K562 (cell line): ENCODE data around the gene PREX1. TPM values are rescaled to one million over a fixed set of nuclear protein-coding genes. Genes with fewer than 3 reads are reported as not detected.

Experiments
- ATAC-seq: fragments of 200-7000 bp; cut with Tn5 transposase; 3 replicates; pipeline ENCODE4 v1.9.1; 2020; ENCODE audit warnings: moderate library complexity
- BruUV-seq: library from RNA; stranded (reverse); fragments of 400-500 nt; replicated peaks from 2 replicates; lab custom pipeline; 2021; lab: Mats Ljungman, UMichigan
- CTCF ChIA-PET: fragments of 300-600 bp; formaldehyde crosslinking; extraction: SDS; loops from one replicate; lab custom pipeline; 2021; ENCODE audit warnings: low intra/inter-chr PET ratio; lab: Yijun Ruan, JAX
- POLR2A ChIA-PET: fragments of 300-600, 350-650 bp; sonication (Branson Sonifier 250); formaldehyde crosslinking; extraction: SDS; loops from one replicate; lab custom pipeline; 2021; ENCODE audit warnings: antibody characterized with exemption, inconsistent platforms; lab: Yijun Ruan, JAX
- DNase-seq, 4 experiments: peaks; one replicate each; pipeline versions ENCODE4 v3.0.0 to v3.0.0-alpha.2; 2011 to 2018; ENCODE audit warnings: low spot score in 3 of 4, mixed read lengths in 3 of 4; ENCODE audit errors: extremely low read depth in 1 of 4
- FAIRE-seq: peaks from 2 replicates; lab custom pipeline; 2011; peaks lifted over from hg19 to GRCh38; lab: Jason Lieb, UNC
- H2AFZ ChIP-seq: 2 replicates; pipeline ENCODE4 v1.6.0; 2011; ENCODE audit warnings: low read depth, low read length, control low read depth, inconsistent platforms
- H3K27ac ChIP-seq: fragments of 200-600 bp; 3 replicates; pipeline ENCODE4 v1.8.0; 2011; ENCODE audit warnings: low read depth, mild to moderate bottlenecking, control low read depth, inconsistent platforms, low read length, moderate library complexity, mixed read lengths; ENCODE audit errors: extremely low read depth
- H3K27me3 ChIP-seq, 2 experiments: fragments of 300-600 bp in 1 of 2; 2 replicates in 1 of 2; 3 replicates in 1 of 2; pipeline versions ENCODE4 v1.6.0 to v1.8.0; 2011; ENCODE audit warnings: inconsistent platforms in 2 of 2, low read length in 2 of 2, mild to moderate bottlenecking in 1 of 2, mixed read lengths in 1 of 2, moderate library complexity in 1 of 2; ENCODE audit not compliant: control insufficient read depth in 2 of 2, insufficient read depth in 2 of 2
- H3K36me3 ChIP-seq: fragments of 300-600 bp; 3 replicates; pipeline ENCODE4 v1.8.0; 2011; ENCODE audit warnings: mild to moderate bottlenecking, low read length, inconsistent platforms; ENCODE audit not compliant: control insufficient read depth, insufficient read depth
- H3K4me1 ChIP-seq, 2 experiments: fragments of 200-600 bp in 1 of 2; replicated peaks in 1 of 2; 2 replicates in 1 of 2; 3 replicates in 1 of 2; pipeline versions ENCODE4 v1.5.1 to v1.8.0; 2011; ENCODE audit warnings: inconsistent platforms in 2 of 2, low read length in 2 of 2, mild to moderate bottlenecking in 1 of 2, mixed read lengths in 1 of 2, moderate library complexity in 1 of 2; ENCODE audit not compliant: control insufficient read depth in 2 of 2, insufficient read depth in 2 of 2
- H3K4me2 ChIP-seq: 2 replicates; pipeline ENCODE4 v1.6.1; 2011; ENCODE audit warnings: low read length, control low read depth, inconsistent platforms, mixed read lengths; ENCODE audit not compliant: insufficient read depth
- H3K4me3 ChIP-seq: fragments of 200-600 bp; sonication (generic), shearing (Covaris generic); 2 replicates; pipeline ENCODE4 v1.5.1; 2016; ENCODE audit warnings: control low read depth, inconsistent platforms
- H3K79me2 ChIP-seq: fragments of 200-600 bp; 3 replicates; pipeline ENCODE4 v1.8.0; 2011; ENCODE audit warnings: low read length, inconsistent platforms; ENCODE audit not compliant: control insufficient read depth, insufficient read depth
- H3K9ac ChIP-seq, 2 experiments: 2 replicates each; pipeline versions ENCODE4 v1.6.0 to v1.6.1; 2011; ENCODE audit warnings: low read depth in 2 of 2, low read length in 2 of 2, control low read depth in 1 of 2, inconsistent platforms in 1 of 2, mild to moderate bottlenecking in 1 of 2, mixed read lengths in 1 of 2; ENCODE audit not compliant: insufficient read depth in 1 of 2
- H3K9me1 ChIP-seq: one replicate; pipeline ENCODE4 v1.6.0; 2011; ENCODE audit warnings: inconsistent platforms, mild to moderate bottlenecking, low read length, moderate library complexity; ENCODE audit not compliant: control insufficient read depth, insufficient read depth
- H3K9me3 ChIP-seq: replicated peaks from 2 replicates; pipeline ENCODE4 v1.5.1; 2011; ENCODE audit warnings: low read depth, low read length, inconsistent platforms; ENCODE audit not compliant: control insufficient read depth, insufficient read depth
- H4K20me1 ChIP-seq: replicated peaks from 2 replicates; pipeline ENCODE4 v1.6.1; 2011; ENCODE audit warnings: low read length, inconsistent platforms, mixed read lengths; ENCODE audit not compliant: control insufficient read depth, insufficient read depth
- BHLHE40 ChIP-seq: IDR thresholded peaks from 2 replicates; pipeline ENCODE4 v1.6.1; 2011; ENCODE audit warnings: low read length, improper control_type of control experiment
- CHD4 ChIP-seq: fragments of 200-600 bp; sonication (generic); IDR thresholded peaks from 3 replicates; pipeline ENCODE4 v1.6.1; 2012; ENCODE audit warnings: low read depth, mild to moderate bottlenecking, mixed read lengths, low read length, inconsistent platforms; ENCODE audit not compliant: insufficient read depth, insufficient replicate concordance, poor library complexity, severe bottlenecking
- E2F3 ChIP-seq: fragments of 250-450 bp; sonication (Bioruptor Pico); IDR thresholded peaks from 2 replicates; pipeline ENCODE4 v1.4.0; 2020; ENCODE audit warnings: mild to moderate bottlenecking
- ELK3 ChIP-seq: fragments of 450-650 bp; formaldehyde crosslinking; IDR thresholded peaks from 2 replicates; pipeline ENCODE4 v1.4.0; 2020; ENCODE audit warnings: mild to moderate bottlenecking
- ETS1 ChIP-seq: conservative IDR thresholded peaks from 2 replicates; pipeline ENCODE4 v1.6.1; 2011; ENCODE audit warnings: low read depth, mild to moderate bottlenecking, low read length; ENCODE audit not compliant: control insufficient read depth
- HEY1 ChIP-seq: fragments of 250-450 bp; sonication (Bioruptor Pico); IDR thresholded peaks from 2 replicates; pipeline ENCODE4 v1.5.0; 2020; ENCODE audit warnings: mild to moderate bottlenecking, moderate library complexity, borderline replicate concordance
- HSF4 ChIP-seq: fragments of 250-450 bp; sonication (Bioruptor Pico); IDR thresholded peaks from 2 replicates; pipeline ENCODE4 v2.1.2; 2022; ENCODE audit warnings: mild to moderate bottlenecking, moderate library complexity, borderline replicate concordance
- PYGO2 ChIP-seq: fragments of 450-650 bp; IDR thresholded peaks from 2 replicates; pipeline ENCODE4 v1.6.1; 2016; ENCODE audit warnings: mild to moderate bottlenecking, missing genetic modification characterization, moderate library complexity, missing compliant biosample characterization
- SMARCC2 ChIP-seq: fragments of 450-650 bp; IDR thresholded peaks from 2 replicates; pipeline ENCODE4 v1.6.1; 2017; ENCODE audit warnings: antibody characterized with exemption, moderate library complexity, mild to moderate bottlenecking, low read depth
- TAF1 ChIP-seq: IDR thresholded peaks from 2 replicates; pipeline ENCODE4 v1.6.1; 2011; ENCODE audit warnings: mild to moderate bottlenecking, low read length, moderate library complexity; ENCODE audit not compliant: insufficient read depth, control insufficient read depth, severe bottlenecking; ENCODE audit errors: extremely low read depth
- TBL1XR1 ChIP-seq, 2 experiments: IDR thresholded peaks; 2 replicates each; pipeline ENCODE4 v1.6.1; 2012; ENCODE audit warnings: improper control_type of control experiment in 2 of 2, low read length in 2 of 2, mild to moderate bottlenecking in 1 of 2
- TEAD2 ChIP-seq: fragments of 450-650 bp; IDR thresholded peaks from 2 replicates; pipeline ENCODE4 v1.6.1; 2016; ENCODE audit warnings: missing genetic modification characterization, control low read depth, missing compliant biosample characterization
- ZBTB8A ChIP-seq: fragments of 450-650 bp; IDR thresholded peaks from 2 replicates; pipeline ENCODE4 v1.6.1; 2018; ENCODE audit warnings: mild to moderate bottlenecking, moderate library complexity; ENCODE audit not compliant: partially characterized antibody
- ZNF146 ChIP-seq: IDR thresholded peaks from one replicate; pipeline ENCODE4 v1.6.1; 2018; ENCODE audit warnings: missing compliant biosample characterization; ENCODE audit not compliant: unreplicated experiment
- ZNF212 ChIP-seq: fragments of 450-650 bp; formaldehyde crosslinking; IDR thresholded peaks from 2 replicates; pipeline ENCODE4 v1.4.0; 2020; ENCODE audit warnings: mild to moderate bottlenecking
- whole genome bisulfite sequencing: fragments of 100-300 bp; shearing (Covaris generic); methylation state at CpG from one replicate; pipeline ENCODE4 v1.1.6; 2016; ENCODE audit warnings: low coverage, mixed read lengths; ENCODE audit not compliant: insufficient coverage; ENCODE audit errors: missing lambda C conversion rate; 5-methylcytosine and 5-hydroxymethylcytosine counted together
- in situ Hi-C: fragments of 300-500 bp; cut with MboI; formaldehyde crosslinking; loops from 4 replicates; pipeline ENCODE4 v1.15.0; 2018; ENCODE audit warnings: inconsistent platforms, mixed read lengths
- intact Hi-C: fragments of 100-400 bp; cut with micrococcal nuclease; formaldehyde crosslinking; loops from 2 replicates; pipeline ENCODE4 v1.14.2; 2022
- polyA plus RNA-seq, 8 experiments: library from polyadenylated mRNA; depleted of rRNA in 4 of 8; stranded (reverse) in 5 of 8; unstranded in 3 of 8; fragments of >200 nt; fragmentation: Nextera tagmentation in 2 of 8; fragmentation: Illumina TruSeq in 1 of 8; extraction: Ambion mirVana in 2 of 8; extraction: Trizol in 1 of 8; gene quantifications; 2 replicates each; pipeline versions ENCODE4 v1.2.1 to v1.2.3, GENCODE V29; 2011 to 2014; ENCODE audit warnings: inconsistent platforms in 1 of 8, missing spikeins in 1 of 8
- total RNA-seq, 7 experiments: library from RNA; depleted of rRNA in 6 of 7; stranded (reverse); fragments of >200 nt in 6 of 7; fragmentation: Illumina TruSeq in 2 of 7; extraction: Trizol in 2 of 7; gene quantifications; 2 replicates each; pipeline versions ENCODE4 v1.2.1 to v1.2.3, GENCODE V29; 2011 to 2021; ENCODE audit warnings: low replicate concordance in 1 of 7

PREX1 gene
- total and polyA plus RNA-seq, 9 of the 15 experiments (the other 6 are each of a cell fraction or from before 2014, with no cell fraction given) = 0.37 to 10.4 (median 4.8) TPM

- no peak overlapping the region for H3K9ac ChIP-seq
- no peaks in the 10 kb centered on the region for H3K9me1 ChIP-seq
- H4K20me1 ChIP-seq = no peaks in the 10 kb centered on the region
- no peak overlapping the region for H3K27ac ChIP-seq
- H3K27me3 ChIP-seq = no peaks in the 10 kb centered on the region
- intact Hi-C loops (no loop called here), in situ Hi-C loops (no loop called here)
- ATAC-seq = no peak
- WGBS = 41% methylated on average over 5 of the region's 5 CpGs
- ChIA-PET CTCF (no interaction called here), POLR2A (no interaction called here)
- H3K4me2 ChIP-seq = no peak overlapping the region
- BruUV-seq = no TSS peak
- peaks cover 8 to 11% of the 10 kb centered on the region in 2 experiments; a peak in 4 of 5 replicates for H3K4me1 ChIP-seq
- TF ChIP-seq SMARCC2 (no peak), TAF1 (no peak), ELK3 (no peak), TBL1XR1 (IDR thresholded peaks at IDR 0.05; ENCODE audit: low read length in 2 of 2) (no peak), BHLHE40 (no peak), ZBTB8A (no peak), HEY1 (no peak), E2F3 (CRISPR knock-in tag) (no peak), CHD4 (no peak), ETS1 (no peak), TEAD2 (tag) (no peak), HSF4 (CRISPR knock-in tag) (no peak), PYGO2 (no peak), ZNF212 (CRISPR knock-in tag) (no peak), ZNF146 (no peak)
- no peaks in the 10 kb centered on the region for H3K9me3 ChIP-seq
- peaks cover 2% of the 10 kb centered on the region; the same call in 1 of the 3 replicates for H3K36me3 ChIP-seq
- peak; percentile 15 for FAIRE-seq
- H3K4me3 ChIP-seq = no peak overlapping the region
- H2AFZ ChIP-seq = no peak overlapping the region
- no peak for DNase-seq
- no peaks in the 10 kb centered on the region for H3K79me2 ChIP-seq
Measured at GRCh38 chr20:48847498-48848205, 19.9 kb upstream of the PREX1 start.
